ENCODE data around the gene UBXN6.

Gene UBXN6

DNA sequence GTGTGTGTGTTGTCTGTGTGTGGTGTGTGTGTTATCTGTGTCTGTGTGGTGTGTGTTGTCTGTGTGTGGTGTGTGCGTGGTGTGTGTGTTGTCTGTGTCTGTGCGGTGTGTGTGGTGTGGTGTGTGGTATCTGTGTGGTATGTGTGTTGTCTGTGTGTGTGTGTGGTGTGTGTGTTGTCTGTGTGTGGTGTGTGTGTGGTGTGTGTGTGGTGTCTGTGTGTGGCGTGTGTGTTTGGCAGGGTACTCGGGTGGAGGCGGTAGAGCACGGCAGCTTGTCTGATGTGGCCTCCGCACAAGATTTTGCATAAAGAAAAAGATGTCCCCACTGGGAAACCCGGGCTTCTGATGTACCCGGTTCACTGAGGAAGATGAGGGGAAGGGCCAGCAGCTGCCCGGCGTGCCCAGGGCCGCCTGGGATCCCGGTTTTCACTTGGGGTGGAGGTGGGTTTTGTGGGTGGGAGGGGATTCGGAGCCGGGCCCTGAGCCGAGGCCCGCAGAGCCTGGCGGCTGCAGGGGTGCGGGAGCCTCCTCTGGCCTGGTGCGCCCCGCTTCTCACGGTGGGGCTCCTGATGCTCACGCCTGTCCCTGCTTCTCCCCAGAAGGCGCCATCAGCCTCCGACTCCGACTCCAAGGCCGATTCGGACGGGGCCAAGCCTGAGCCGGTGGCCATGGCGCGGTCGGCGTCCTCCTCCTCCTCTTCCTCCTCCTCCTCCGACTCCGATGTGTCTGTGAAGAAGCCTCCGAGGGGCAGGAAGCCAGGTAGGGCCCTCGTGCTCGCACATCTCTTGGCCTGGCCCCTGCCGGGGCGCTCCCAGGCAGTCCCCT is 35.7 kb upstream of the UBXN6 start:
- DNase-seq (ENCODE audit: low read depth) = no peak

GRCh38 chr19:4492337-4493103 is 34.9 kb upstream of the UBXN6 start:
- DNase-seq (ENCODE audit: low read depth) = no peak

DNA sequence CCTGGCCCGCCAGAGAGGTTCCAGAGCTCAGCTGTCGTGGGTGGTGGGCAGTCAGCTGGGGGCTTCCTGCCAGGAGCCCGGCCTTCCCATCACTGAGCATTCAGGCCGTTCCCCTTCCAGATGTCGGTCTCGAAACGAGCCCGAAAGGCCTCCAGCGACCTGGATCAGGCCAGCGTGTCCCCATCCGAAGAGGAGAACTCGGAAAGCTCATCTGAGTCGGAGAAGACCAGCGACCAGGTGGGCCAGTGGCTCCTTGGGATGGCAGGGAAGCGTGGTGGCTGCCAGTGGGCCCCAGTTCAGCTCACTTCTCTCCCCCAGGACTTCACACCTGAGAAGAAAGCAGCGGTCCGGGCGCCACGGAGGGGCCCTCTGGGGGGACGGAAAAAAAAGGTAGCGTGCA is 33.9 kb upstream of the UBXN6 start:
- no peak for DNase-seq (ENCODE audit: low read depth)

GRCh38 chr19:4488496-4488895 is 30.9 kb upstream of the UBXN6 start:
- no peak for DNase-seq (ENCODE audit: low read depth)

GRCh38 chr19:4487572-4487971 is 30.0 kb upstream of the UBXN6 start:
- DNase-seq (ENCODE audit: low read depth) = no peak

DNA sequence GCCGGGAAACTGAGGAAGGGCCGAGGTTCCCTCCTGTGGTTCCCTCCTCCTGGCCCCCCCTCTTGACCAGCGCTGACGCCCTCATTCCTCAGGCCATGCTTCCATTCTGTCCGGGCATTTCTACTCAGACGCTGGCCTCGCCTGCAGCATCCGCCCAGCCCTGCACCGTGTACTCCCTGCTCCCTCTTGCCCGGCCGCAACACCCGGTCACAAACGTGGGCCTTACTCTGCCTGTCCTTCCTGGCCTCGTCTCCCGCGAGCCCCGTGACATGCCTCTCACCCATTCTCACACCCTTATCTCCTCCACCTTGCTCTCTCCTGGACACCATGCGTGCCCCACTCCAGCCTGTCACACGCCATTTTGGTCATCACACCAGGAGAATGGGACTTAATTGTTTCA is 25.8 kb upstream of the UBXN6 start:
- no peak for DNase-seq (ENCODE audit: low read depth)

DNA sequence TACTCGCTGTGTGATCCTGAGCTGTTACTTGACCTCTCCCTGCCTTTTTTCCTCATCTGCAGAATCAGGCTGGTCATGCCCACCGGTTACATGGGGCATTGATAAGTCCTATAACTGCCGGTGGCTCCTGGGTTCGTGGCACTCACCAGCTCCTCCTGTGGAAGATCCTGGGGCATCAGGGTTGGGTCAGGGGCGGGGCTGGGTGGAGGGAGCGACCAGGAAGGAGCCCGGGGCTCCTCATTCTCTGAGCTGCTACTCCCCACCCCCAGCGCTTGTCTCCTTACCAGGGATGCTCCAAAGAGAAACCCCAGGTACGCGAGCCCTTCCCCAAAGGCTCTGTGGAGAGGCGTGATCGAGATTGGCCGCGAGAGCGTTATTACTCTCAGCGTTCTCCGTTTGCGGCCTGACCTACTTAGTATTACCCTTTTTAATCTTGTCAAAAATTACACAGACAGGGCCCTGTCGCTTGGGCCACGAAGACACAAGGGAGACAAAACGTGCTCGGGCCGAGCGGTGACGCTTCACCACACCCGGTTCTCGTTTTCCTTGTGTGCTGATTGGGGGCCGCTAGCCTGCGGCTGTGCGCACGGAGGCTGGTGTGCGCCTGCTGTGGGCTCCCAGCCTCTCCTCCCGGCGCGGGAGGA is 25.2 kb upstream of the UBXN6 start:
- DNase-seq (ENCODE audit: low read depth) = no peak

DNA sequence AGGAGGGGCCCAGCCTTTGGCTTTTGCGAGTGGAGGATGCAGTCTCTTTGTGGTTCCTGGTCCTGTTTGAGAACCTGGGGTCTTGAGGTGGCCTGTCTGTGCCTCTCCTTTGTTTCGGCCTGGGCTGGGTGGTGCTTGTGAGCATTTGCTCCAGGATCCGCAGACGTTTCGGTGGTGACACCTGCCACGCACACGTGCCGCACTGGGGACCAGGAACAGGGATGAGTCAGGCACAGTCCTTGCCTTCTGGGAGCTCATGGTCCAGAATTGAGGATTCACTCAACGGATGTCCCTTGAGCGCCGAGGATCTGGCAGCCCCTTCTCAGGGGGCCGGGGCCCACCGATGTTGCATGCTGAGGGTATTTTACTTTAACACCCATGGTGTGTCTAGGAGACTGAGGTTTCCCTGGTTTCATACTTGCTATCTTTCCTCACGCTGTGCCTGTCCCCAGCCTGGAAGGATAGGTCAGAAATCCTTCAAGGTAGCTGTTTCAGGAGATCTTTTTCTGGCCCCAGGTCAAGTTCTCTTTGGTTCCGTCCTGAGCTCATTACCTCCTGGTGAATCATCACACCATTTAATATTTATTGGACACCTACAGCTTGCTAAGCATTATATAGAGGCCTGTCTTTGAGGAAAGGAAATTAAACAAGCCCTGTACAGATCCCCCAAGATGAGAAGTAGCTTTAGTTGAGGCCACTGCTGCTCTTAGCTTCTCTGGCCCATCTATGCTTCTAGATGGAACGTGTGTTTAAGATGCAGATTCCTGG is 19.6 kb upstream of the UBXN6 start:
- DNase-seq (ENCODE audit: low read depth) = no peak

GRCh38 chr19:4474514-4475022 is 17.0 kb upstream of the UBXN6 start:
- no peak for DNase-seq (ENCODE audit: low read depth)

DNA sequence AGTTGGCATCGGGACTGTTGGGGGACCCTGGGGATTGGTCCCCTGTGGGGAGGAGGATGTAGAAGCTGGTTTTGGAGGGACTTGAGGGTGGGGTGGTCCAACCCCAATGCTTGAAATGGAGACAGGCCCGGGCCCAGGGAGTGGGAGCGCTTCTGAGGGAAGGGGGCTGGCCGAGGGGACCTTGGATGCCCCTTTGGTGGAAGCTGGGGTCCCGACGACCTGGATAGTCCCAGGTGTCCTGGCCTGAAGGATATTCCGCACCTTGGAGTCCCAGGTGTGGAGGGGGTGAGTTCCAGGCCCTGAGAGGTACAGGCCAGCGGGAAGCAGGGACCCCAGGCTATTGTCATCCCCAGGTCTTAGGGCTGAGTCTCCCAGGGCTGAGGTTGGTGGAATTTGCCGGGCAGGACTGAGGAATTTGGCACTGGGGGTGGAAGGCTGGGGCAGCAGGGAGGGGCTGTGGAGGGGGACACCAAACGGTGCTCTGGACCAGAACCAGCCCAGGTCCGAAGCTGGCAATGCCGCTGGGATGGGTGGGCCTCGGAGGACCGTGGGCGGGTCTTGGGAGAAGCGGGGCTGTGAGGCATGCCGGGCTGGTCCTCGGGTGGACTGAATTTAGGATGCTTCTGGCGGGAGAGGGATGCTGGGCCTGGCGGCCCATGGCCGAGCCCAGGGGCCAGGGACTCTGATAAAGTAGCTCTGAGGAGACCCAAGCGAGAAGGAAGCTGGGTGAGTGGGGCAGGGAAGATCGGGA is 16.3 kb upstream of the UBXN6 start:
- DNase-seq (ENCODE audit: low read depth) = no peak

- DNase-seq (ENCODE audit: low read depth) = no peak
Observed at GRCh38 chr19:4473011-4473762, 15.6 kb upstream of the UBXN6 start.

DNA sequence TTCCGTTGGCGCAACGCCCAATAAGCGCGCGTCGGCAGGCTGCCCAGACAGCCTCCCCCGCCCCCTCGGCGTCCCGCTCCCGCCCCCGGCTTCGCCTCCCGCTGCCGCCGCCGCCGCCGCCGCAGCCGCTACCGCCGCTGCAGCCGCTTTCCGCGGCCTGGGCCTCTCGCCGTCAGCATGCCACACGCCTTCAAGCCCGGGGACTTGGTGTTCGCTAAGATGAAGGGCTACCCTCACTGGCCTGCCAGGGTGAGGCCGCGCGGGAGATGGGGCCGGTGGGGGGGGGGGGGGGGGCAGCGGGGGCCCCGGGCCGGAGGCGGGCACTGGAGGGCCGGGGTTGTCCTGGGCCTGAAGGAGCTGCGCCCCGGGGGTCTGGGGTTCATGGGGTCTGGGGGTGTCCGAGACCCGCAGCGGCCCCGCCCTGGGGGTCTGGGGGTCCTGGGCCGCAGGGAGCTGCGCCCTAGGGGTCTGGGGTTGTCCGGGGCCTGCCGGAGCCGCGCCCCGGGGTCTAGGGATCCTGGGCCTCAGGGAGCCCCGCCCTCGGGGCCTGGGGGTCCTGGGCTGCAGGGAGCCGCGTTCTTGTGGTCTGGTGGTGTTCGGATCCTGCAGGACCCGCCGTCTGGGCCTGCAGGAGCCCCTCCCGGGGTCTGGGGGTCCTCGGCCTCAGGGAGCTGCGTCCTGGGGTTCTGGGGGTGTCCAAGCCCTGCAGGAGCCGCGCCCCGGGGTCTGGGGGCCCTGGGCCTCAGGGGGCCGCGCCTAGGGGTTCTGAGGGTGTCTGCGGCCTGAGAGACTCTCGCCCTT is 14.8 kb upstream of the UBXN6 start, which contains the start of gene HDGFL2:
Gene HDGFL2, plus strand, starts transcription at position 124 of the 801 bp plus-strand sequence. Its CDS starts 54 bp downstream, at position 178.
- no peak for DNase-seq (ENCODE audit: low read depth)

- DNase-seq (ENCODE audit: low read depth) = peak; percentile 91
Observed at GRCh38 chr19:4471403-4472173, 14.0 kb upstream of the UBXN6 start.

- no peak for DNase-seq (ENCODE audit: low read depth)
Observed at GRCh38 chr19:4467835-4468234, 10.2 kb upstream of the UBXN6 start.

- DNase-seq (ENCODE audit: low read depth) = no peak
Observed at GRCh38 chr19:4464815-4465581, 7.4 kb upstream of the UBXN6 start.

DNA sequence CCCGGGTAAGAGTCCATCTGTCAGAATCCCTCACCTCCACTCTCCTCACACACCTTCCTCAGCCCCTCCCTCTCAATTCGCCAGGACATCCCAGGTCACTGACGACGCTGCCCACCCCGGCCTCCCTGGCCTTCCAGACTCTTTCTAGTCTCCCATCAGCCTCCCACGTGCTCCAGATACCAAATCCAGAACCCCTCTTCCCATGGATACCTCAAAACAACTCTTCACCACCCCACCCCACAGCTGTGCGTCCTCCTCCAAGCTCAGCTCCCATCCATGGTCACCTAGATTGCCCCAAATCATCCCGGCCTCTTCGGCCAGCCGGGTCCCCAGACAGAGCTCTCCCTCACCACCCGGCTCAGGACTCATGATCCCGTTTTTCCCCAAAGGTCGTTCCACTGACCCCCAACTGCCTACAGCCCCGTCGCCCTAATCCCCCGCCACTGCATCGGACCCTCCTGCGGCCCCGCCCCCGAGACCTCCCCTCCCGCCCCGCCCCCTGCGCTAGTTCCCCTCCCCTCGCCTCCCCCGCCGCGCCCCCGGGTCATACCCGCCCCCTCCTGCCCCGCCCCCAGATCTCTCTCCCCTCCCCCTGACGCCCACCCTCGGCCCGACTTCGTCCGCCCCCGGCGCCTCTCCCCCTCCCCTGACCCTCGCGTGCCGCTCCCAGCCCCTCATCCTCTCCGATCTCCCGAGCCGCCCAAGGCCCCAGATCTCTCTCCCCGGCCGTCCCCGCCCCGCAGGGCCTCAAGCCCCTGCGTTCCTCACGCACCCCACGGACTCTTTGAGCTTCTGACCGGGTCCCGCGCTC is 546 bp downstream of the UBXN6 start:
- peak; percentile 42 for DNase-seq (ENCODE audit: low read depth)

DNA sequence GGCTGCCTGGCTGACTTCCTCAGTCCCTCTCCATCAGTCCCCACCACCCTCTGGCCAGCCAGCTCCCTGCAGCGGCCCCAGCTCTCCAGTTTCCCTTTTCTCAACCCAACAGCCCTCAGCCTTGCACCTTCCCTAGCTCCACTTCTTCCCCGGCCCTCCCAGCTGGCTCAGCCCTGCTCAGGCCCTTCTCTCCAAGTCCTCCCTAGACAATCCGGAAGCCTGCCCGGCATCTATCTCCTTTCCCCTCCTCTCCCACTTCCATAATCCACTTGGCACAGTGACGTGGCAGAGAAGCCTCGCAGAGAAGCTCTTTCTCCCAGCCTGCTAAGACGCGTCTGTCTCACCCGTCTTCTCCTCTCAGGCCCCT is 1.1 kb downstream of the UBXN6 start:
- no peak for DNase-seq (ENCODE audit: low read depth)

Measured in activated T-cell treated with anti-CD3 and anti-CD28 coated beads for 1 hour (primary cell).